Measurements from ENCODE around the gene GHSR.

GHSR gene

DNA sequence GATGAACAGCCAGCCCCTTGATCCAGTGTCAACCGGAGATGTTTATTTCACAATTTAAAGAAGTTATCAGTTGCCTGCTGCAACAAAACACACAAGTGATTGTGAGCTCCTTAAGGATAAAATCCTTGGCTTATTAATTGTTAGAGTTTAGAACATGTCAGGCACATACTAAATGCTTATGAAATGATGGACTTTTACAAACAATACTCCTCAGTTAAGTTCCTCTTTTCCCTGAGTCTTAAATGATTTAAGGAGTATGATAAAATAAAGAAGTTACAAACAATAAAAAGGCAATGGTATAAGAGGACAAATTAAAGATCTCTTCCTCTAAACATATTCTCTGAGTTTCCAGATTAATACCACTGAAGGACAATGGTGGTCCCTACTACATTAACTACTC, 5.7 kb downstream of the GHSR start:
- CTCF ChIA-PET, result interaction anchor here (1.6 kb wide), 1 partner anchor 19 kb away, joined by 5 read pairs; no protein-coding TSS in a partner anchor
- DNase-seq (ENCODE audit: extremely low spot score), result no peak
- TF ChIP-seq, protein P1, sequence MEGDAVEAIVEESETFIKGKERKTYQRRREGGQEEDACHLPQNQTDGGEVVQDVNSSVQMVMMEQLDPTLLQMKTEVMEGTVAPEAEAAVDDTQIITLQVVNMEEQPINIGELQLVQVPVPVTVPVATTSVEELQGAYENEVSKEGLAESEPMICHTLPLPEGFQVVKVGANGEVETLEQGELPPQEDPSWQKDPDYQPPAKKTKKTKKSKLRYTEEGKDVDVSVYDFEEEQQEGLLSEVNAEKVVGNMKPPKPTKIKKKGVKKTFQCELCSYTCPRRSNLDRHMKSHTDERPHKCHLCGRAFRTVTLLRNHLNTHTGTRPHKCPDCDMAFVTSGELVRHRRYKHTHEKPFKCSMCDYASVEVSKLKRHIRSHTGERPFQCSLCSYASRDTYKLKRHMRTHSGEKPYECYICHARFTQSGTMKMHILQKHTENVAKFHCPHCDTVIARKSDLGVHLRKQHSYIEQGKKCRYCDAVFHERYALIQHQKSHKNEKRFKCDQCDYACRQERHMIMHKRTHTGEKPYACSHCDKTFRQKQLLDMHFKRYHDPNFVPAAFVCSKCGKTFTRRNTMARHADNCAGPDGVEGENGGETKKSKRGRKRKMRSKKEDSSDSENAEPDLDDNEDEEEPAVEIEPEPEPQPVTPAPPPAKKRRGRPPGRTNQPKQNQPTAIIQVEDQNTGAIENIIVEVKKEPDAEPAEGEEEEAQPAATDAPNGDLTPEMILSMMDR (IDR thresholded peaks at IDR 0.05; ENCODE audit: control extremely low read depth, extremely low read depth, low read depth, missing control alignments), result no peak
- POLR2A ChIA-PET, result no interaction called here

DNA sequence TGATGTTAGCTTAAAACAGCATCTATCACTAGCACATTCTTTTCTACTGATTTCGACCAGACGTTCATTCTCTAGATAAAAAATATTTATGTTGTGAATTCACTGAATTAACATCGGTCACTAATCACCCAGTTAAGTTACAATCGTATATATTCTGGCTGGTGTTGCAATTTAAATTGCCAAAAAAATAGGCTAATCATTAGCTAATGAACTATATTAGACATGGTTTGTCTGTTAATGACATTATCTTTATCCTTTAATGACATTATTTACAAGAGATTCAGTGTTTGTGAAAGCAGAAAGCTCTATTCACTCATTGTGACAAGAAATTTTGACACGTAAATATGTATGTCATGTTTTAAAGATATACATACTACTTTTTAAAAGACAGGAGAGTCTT, 6.7 kb downstream of the GHSR start:
- TF ChIP-seq, protein P1 (IDR thresholded peaks at IDR 0.05; ENCODE audit: control extremely low read depth, extremely low read depth, low read depth, missing control alignments), result no peak
- ChIA-PET POLR2A (no interaction called here), CTCF (interaction anchor here (0.7 to 1.2 kb wide), 2 partner anchors 10 to 20 kb away, joined by 3 read pairs; no protein-coding TSS in a partner anchor)
- no peak for DNase-seq (ENCODE audit: extremely low spot score)

DNA sequence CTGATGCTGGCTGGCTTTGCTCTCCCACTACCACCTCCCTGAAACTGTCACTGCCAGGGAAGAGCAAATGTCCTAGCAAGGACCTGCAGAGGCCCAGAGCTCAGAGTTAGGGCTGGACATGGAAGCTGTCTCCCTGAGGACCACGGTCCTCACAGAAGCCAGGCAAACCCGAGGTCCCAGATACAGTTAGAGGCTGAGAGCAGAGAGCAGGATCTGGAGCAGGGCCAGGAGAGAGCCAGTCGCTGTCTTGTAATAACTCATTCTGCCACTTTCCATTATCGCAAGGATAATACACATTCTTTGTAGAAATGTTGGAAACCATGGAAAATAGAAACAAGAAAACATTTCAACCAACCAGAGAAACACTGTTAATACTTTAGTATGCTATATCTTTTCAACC, 10.1 kb downstream of the GHSR start:
- POLR2A ChIA-PET, result no interaction called here
- TF ChIP-seq, protein P1 (IDR thresholded peaks at IDR 0.05; ENCODE audit: control extremely low read depth, extremely low read depth, low read depth, missing control alignments), result no peak
- DNase-seq (ENCODE audit: extremely low spot score), result no peak
- CTCF ChIA-PET, result no interaction called here

DNA sequence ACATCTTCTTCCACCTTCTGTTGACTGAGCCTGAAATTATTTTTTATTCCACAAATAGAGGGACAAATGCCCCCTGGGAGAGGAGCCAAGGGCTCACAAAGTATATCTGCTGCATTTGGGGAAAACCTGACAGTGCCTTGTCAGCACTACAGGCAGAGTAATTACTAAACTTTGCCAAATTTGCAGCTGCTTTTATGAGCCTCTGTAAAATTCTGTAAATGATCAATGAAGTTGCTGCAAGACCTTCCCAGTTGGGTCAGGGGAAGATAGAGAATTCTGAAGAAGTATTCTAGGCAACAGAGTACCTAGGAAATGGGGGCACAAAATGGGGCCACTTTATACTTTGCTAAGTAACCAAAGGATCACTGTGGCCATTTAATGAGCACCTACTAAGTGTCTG, 10.5 kb downstream of the GHSR start:
- POLR2A ChIA-PET, result no interaction called here
- no peak for DNase-seq (ENCODE audit: extremely low spot score)
- TF ChIP-seq, protein P1 (IDR thresholded peaks at IDR 0.05; ENCODE audit: control extremely low read depth, extremely low read depth, low read depth, missing control alignments), result no peak
- CTCF ChIA-PET, result no interaction called here

DNA sequence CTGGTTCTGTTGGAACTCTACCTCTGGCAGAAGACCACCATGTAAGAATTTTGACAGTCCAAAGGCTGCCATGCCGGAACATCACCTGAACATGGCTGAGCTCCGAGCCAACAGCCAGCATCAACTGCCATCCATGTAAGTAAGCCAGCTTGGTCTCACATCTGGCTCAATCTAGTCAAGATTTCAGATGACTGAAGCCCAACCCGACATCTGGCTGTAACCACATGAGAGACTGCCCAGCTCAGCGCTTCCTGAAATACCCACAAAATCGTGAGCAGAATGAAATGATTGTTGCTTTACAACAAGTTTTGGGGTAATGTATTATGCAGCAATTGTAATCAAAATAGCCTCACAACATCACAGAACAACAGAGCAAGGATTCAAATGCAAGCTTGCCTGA, 32.9 kb downstream of the GHSR start:
- TF ChIP-seq, protein P1 (IDR thresholded peaks at IDR 0.05; ENCODE audit: control extremely low read depth, extremely low read depth, low read depth, missing control alignments), result no peak
- ChIA-PET CTCF (interaction anchor here (1.5 kb wide), 1 partner anchor 11 kb away, joined by 6 read pairs; no protein-coding TSS in a partner anchor), POLR2A (no interaction called here)
- no peak for DNase-seq (ENCODE audit: extremely low spot score)

DNA sequence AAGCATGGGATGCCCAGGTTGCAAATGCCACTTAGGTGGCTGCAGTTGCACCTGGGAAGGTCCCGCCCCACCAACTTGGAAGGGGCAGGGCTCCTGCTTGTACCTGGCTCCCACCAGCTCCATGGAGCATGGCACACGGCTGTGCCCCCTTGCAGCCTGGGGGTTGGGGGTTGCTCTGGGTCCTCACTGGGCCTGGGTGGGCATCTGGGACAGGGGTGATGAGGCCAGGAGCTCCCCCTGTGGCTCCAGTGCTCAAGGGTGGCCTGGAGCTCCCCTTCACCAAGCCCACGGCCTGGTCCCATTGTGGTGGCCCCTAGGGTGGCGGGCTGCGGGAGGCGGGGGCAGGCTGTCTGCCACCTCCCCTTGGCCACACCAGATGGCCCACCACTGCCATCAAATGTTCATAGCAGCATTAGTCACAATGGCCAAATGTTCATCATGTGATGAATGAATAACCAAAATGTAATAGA, 36.7 kb downstream of the GHSR start:
- TF ChIP-seq, protein P1 (IDR thresholded peaks at IDR 0.05; ENCODE audit: control extremely low read depth, extremely low read depth, low read depth, missing control alignments), result no peak
- no peak for DNase-seq (ENCODE audit: extremely low spot score)
- POLR2A ChIA-PET, result no interaction called here
- CTCF ChIA-PET, result interaction anchor here (1.0 kb wide), 1 partner anchor 8 kb away, joined by 3 read pairs; no protein-coding TSS in a partner anchor
